Measurements from ENCODE around the gene COQ5. TPM values are rescaled to one million over a fixed set of nuclear protein-coding genes. Genes with fewer than 3 reads are reported as not detected.

Gene COQ5
- total and polyA plus RNA-seq, 9 donors: 20.7 to 34.0 (median 22.7) TPM

GRCh38 chr12:120465756-120466155 is 63.2 kb downstream of the COQ5 start:
- intact Hi-C loops (cut with DNase I): no loop called here

GRCh38 chr12:120463712-120464111 is 65.2 kb downstream of the COQ5 start:
- no peaks in the 10 kb centered on the region for H3K36me3 ChIP-seq
- no peaks in the 10 kb centered on the region for H3K27me3 ChIP-seq
- intact Hi-C loops (cut with DNase I): no loop called here

More at GRCh38 chr12:120465756-120466155, 63.2 kb downstream of the COQ5 start:
- no peak overlapping the region for H3K4me3 ChIP-seq
- TF ChIP-seq EP300 (IDR thresholded peaks at IDR 0.05): no peak
- TF ChIP-seq CTCF (IDR thresholded peaks at IDR 0.05): no peak
- no peak for TF ChIP-seq POLR2A (IDR thresholded peaks at IDR 0.05)
- H3K9me3 ChIP-seq: no peaks in the 10 kb centered on the region
- no peaks in the 10 kb centered on the region for H3K36me3 ChIP-seq
- H3K27me3 ChIP-seq: no peaks in the 10 kb centered on the region
- 36 to 49% (median 41%) methylated on average over 5 of the region's 5 CpGs for WGBS, 3 donors
- H3K27ac ChIP-seq: no peak overlapping the region
- DNase-seq: no peak
- H3K4me1 ChIP-seq (ENCODE audit: insufficient read depth): peaks cover 8% of the 10 kb centered on the region

GRCh38 chr12:120462099-120462640 is 66.8 kb downstream of the COQ5 start:
- no peaks in the 10 kb centered on the region for H3K9me3 ChIP-seq
- intact Hi-C loops (cut with DNase I): no loop called here
- WGBS, 3 donors: 59% methylated on average over 3 of the region's 3 CpGs
- no peak for TF ChIP-seq POLR2A (IDR thresholded peaks at IDR 0.05)
- H3K4me1 ChIP-seq (ENCODE audit: insufficient read depth): peaks cover 3% of the 10 kb centered on the region
- DNase-seq: no peak
- H3K4me3 ChIP-seq: no peak overlapping the region
- H3K27me3 ChIP-seq: no peaks in the 10 kb centered on the region
- H3K36me3 ChIP-seq: no peaks in the 10 kb centered on the region
- H3K27ac ChIP-seq: no peak overlapping the region

More at GRCh38 chr12:120463712-120464111, 65.2 kb downstream of the COQ5 start:
- Histone ChIP-seq H3K4me1 (ENCODE audit: insufficient read depth) (peaks cover 4% of the 10 kb centered on the region), H3K9me3 (no peaks in the 10 kb centered on the region), H3K4me3 (no peak overlapping the region), H3K27ac (no peak overlapping the region)
- no peak for TF ChIP-seq CTCF (IDR thresholded peaks at IDR 0.05)
- no peak for TF ChIP-seq EP300 (IDR thresholded peaks at IDR 0.05)
- TF ChIP-seq POLR2A (IDR thresholded peaks at IDR 0.05): no peak
- 72 to 75% (median 74%) methylated on average over 5 of the region's 5 CpGs for WGBS, 3 donors
- DNase-seq: no peak

- TF ChIP-seq EP300 (IDR thresholded peaks at IDR 0.05): no peak
- no peak for TF ChIP-seq POLR2A (IDR thresholded peaks at IDR 0.05)
- TF ChIP-seq CTCF (IDR thresholded peaks at IDR 0.05): no peak
- H3K36me3 ChIP-seq: no peaks in the 10 kb centered on the region
- H3K27ac ChIP-seq: no peak overlapping the region
- WGBS, 3 donors: 92 to 95% (median 92%) methylated on average over 3 of the region's 3 CpGs
- no peaks in the 10 kb centered on the region for H3K4me1 ChIP-seq (ENCODE audit: insufficient read depth)
- no peaks in the 10 kb centered on the region for H3K9me3 ChIP-seq
- DNase-seq: no peak
- no peaks in the 10 kb centered on the region for H3K27me3 ChIP-seq
- intact Hi-C loops (cut with DNase I): no loop called here
- H3K4me3 ChIP-seq: no peak overlapping the region
Measured at GRCh38 chr12:120460157-120460556, 68.8 kb downstream of the COQ5 start.

GRCh38 chr12:120457133-120457532 is 71.8 kb downstream of the COQ5 start:
- intact Hi-C loops (cut with DNase I): no loop called here
- H3K4me1 ChIP-seq (ENCODE audit: insufficient read depth): no peaks in the 10 kb centered on the region
- H3K27ac ChIP-seq: no peak overlapping the region
- no peak for DNase-seq
- no peaks in the 10 kb centered on the region for H3K9me3 ChIP-seq
- no peak overlapping the region for H3K4me3 ChIP-seq
- WGBS, 3 donors: 61 to 63% (median 62%) methylated on average over 6 of the region's 6 CpGs
- no peak for TF ChIP-seq POLR2A (IDR thresholded peaks at IDR 0.05)
- TF ChIP-seq CTCF (IDR thresholded peaks at IDR 0.05): no peak
- no peak for TF ChIP-seq EP300 (IDR thresholded peaks at IDR 0.05)
- H3K36me3 ChIP-seq: no peaks in the 10 kb centered on the region
- H3K27me3 ChIP-seq: no peaks in the 10 kb centered on the region
